GM12864 (cell line): ENCODE measurements around the gene GRWD1.

Experiments
- DNase-seq: peaks from one replicate; pipeline ENCODE4 v3.0.0-alpha.2; 2011; ENCODE audit warnings: low read depth
- H3K4me3 ChIP-seq: 2 replicates; pipeline ENCODE4 v1.5.1; 2011; ENCODE audit warnings: mild to moderate bottlenecking, low read depth, low read length, control low read depth
- TF ChIP-seq, protein P1 (sequence below): IDR thresholded peaks from 2 replicates; pipeline ENCODE4 v1.5.1; 2011; ENCODE audit warnings: low read depth, mild to moderate bottlenecking, moderate library complexity, low read length, control low read depth, inconsistent platforms; ENCODE audit errors: missing control alignments

GRWD1 gene

DNA sequence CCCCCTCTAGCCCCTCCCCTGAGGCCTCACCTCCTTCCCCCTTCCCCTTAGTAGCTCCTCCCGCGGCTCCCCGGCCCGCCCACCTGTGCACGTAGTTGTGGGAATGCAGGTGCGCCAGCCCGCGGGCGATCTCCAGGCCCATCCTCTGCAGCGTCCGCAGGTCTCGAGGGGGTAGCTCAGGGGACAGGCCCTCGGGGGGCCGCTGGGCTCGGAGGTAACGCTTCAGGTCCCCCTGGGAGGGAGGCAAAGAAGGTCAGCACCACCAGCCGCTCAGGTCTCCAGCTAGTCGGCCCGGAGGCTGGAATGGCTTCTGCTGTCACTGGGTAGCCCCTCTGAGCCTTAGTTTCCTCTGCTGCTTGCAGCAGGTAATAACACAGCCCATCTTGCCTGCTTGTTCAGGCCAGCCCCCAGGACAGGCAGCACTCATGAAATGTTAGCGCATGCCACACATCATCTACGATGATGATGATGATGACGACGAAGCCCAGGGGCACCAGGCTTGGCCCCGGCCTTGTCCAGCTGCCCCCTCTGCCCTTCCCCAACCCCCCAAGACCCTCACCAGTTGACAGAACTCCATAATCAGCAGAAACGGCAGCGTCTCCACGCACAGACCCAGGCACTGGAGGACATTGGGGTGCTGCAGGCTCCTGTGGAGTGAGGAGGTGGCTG lies 56.7 kb downstream of the GRWD1 start:
- peak overlapping the region; percentile 13; the same call in 1 of the 2 replicates for H3K4me3 ChIP-seq
- TF ChIP-seq, protein P1, sequence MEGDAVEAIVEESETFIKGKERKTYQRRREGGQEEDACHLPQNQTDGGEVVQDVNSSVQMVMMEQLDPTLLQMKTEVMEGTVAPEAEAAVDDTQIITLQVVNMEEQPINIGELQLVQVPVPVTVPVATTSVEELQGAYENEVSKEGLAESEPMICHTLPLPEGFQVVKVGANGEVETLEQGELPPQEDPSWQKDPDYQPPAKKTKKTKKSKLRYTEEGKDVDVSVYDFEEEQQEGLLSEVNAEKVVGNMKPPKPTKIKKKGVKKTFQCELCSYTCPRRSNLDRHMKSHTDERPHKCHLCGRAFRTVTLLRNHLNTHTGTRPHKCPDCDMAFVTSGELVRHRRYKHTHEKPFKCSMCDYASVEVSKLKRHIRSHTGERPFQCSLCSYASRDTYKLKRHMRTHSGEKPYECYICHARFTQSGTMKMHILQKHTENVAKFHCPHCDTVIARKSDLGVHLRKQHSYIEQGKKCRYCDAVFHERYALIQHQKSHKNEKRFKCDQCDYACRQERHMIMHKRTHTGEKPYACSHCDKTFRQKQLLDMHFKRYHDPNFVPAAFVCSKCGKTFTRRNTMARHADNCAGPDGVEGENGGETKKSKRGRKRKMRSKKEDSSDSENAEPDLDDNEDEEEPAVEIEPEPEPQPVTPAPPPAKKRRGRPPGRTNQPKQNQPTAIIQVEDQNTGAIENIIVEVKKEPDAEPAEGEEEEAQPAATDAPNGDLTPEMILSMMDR, result no peak

DNA sequence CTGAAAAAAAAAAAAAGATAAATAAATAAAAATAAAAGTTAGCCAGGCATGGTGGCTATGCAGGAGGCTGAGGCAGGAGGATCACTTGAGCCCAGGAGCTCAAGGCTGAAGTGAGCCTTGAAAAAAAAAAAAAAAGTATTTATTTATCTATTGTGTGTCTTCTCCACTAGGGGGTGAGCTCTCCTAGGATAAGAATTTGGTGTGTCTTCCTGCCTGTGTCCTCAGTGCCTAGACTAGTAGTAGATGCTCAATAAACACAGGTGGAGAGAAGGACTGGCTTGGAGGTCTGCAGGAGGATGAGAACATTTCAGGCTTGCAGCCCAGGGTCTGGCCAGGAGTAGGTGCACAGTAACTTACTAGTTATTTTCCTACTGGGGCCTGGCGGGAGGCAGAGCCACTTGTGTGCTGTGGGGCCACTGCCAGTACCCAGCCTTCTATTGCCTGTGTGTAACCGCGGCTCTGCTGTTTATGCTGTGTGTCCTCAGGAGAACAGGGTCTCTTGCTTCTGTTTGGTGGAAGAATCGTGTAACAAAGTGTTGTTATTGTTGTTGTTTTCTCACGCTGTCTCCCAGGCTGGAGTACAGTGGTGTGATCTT lies 60.5 kb downstream of the GRWD1 start:
- no peak for DNase-seq
- no peak overlapping the region for H3K4me3 ChIP-seq
- TF ChIP-seq, protein P1, result peak; percentile 49

More for the DNA sequence above, 56.7 kb downstream of the GRWD1 start:
- DNase-seq, result no peak
